ENCODE data around the gene NBPF6. TPM values are rescaled to one million over a fixed set of nuclear protein-coding genes. Genes with fewer than 3 reads are reported as not detected.
"Not testable (repeated sequence)": the region's sequence is repeated elsewhere in the genome, so short reads cannot be mapped to it uniquely, and the experiment has no call there.

NBPF6 gene
- total and polyA plus RNA-seq, 10 of the 15 experiments (the other 5 are each of a cell fraction or from before 2014, with no cell fraction given): not detected

DNA sequence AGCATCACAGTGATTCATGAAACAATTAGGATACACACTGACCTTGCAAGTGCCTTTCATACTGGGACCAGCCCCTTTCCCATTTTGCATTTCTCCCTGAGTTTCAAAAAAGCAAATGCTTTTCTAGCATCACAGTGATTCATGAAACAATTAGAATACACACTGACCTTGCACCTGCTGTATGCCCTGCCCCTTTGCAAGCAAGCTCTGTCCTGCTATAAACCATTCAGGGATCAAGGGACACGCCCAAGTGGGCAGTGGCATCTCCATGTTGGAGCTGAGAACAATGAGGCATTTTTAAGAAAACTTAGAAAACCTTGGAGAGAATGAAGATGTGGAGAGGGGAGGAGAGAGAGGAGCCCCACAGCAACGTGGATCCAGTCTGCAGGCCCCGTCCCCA, 13.8 kb downstream of the NBPF6 start:
- WGBS (ENCODE audit: insufficient coverage, insufficient replicate concordance, low lambda C conversion rate, missing lambda C conversion rate): no CpG with 5 or more reads among the region's 3 CpGs

DNA sequence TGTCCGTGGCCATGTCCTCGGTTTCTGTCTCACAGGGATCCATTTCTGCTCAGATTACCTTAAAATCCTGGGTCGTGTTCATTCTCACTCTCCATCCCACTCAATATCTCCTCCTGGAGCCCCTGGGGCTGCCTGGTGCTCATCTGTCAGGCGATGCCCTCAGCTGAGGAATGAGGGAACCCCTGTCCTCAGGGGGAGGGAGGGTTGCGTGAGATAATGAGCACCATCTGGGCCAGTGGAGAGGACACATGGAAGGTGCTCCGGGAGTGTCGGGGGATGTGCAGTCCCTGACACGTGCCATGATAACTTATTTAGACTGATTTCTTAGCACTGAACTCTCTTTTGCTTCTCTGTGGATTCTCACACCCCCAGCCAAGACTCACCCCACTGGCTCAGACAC, 16.0 kb downstream of the NBPF6 start:
- SMC1A ChIA-PET (ENCODE audit: uncharacterized antibody, unreplicated experiment); FAIRE-seq; H3K9ac ChIP-seq (ENCODE audit: control insufficient read depth, insufficient read depth, low read length); H3K27ac ChIP-seq (ENCODE audit: control insufficient read depth, insufficient read depth); POLR2A ChIA-PET; H3K27me3 ChIP-seq (replicated peaks in 1 of 2; ENCODE audit: control insufficient read depth in 2 of 2, insufficient read depth in 2 of 2, low read length in 1 of 2); BruUV-seq (replicated peaks); DNase-seq (ENCODE audit: low read depth, low spot score); H3K36me3 ChIP-seq (ENCODE audit: control insufficient read depth in 2 of 2, insufficient read depth in 2 of 2, low read length in 1 of 2); CTCF ChIA-PET; H4K20me1 ChIP-seq (ENCODE audit: control insufficient read depth, insufficient read depth); H3K79me2 ChIP-seq (ENCODE audit: control insufficient read depth, insufficient read depth, low read length); intact Hi-C loops (cut with micrococcal nuclease; ENCODE audit: unreplicated experiment); H3K9me3 ChIP-seq (replicated peaks; ENCODE audit: control insufficient read depth, insufficient read depth, low read length); RAD21 ChIA-PET (ENCODE audit: unreplicated experiment); H3K4me3 ChIP-seq; H2AFZ ChIP-seq (ENCODE audit: control insufficient read depth, low read depth, low read length); H3K4me1 ChIP-seq (ENCODE audit: control insufficient read depth, insufficient read depth, low read length); H3K4me2 ChIP-seq (ENCODE audit: control insufficient read depth, insufficient read depth); ATAC-seq; in situ Hi-C loops (cut with MboI): not testable (repeated sequence)
- no CpG with 5 or more reads among the region's 8 CpGs for WGBS (ENCODE audit: insufficient coverage, insufficient replicate concordance, low lambda C conversion rate, missing lambda C conversion rate)

More for the DNA sequence above, 13.8 kb downstream of the NBPF6 start:
- H3K9ac ChIP-seq (ENCODE audit: control insufficient read depth, insufficient read depth, low read length); intact Hi-C loops (cut with micrococcal nuclease; ENCODE audit: unreplicated experiment); H3K79me2 ChIP-seq (ENCODE audit: control insufficient read depth, insufficient read depth, low read length); RAD21 ChIA-PET (ENCODE audit: unreplicated experiment); DNase-seq (ENCODE audit: low read depth, low spot score); H3K36me3 ChIP-seq (ENCODE audit: control insufficient read depth in 2 of 2, insufficient read depth in 2 of 2, low read length in 1 of 2); H3K4me1 ChIP-seq (ENCODE audit: control insufficient read depth, insufficient read depth, low read length); H3K27ac ChIP-seq (ENCODE audit: control insufficient read depth, insufficient read depth); H3K4me3 ChIP-seq; H3K4me2 ChIP-seq (ENCODE audit: control insufficient read depth, insufficient read depth); BruUV-seq (replicated peaks); FAIRE-seq; POLR2A ChIA-PET; in situ Hi-C loops (cut with MboI); H3K27me3 ChIP-seq (replicated peaks in 1 of 2; ENCODE audit: control insufficient read depth in 2 of 2, insufficient read depth in 2 of 2, low read length in 1 of 2); SMC1A ChIA-PET (ENCODE audit: uncharacterized antibody, unreplicated experiment); H3K9me3 ChIP-seq (replicated peaks; ENCODE audit: control insufficient read depth, insufficient read depth, low read length); H2AFZ ChIP-seq (ENCODE audit: control insufficient read depth, low read depth, low read length); CTCF ChIA-PET; H4K20me1 ChIP-seq (ENCODE audit: control insufficient read depth, insufficient read depth); ATAC-seq: not testable (repeated sequence)

DNA sequence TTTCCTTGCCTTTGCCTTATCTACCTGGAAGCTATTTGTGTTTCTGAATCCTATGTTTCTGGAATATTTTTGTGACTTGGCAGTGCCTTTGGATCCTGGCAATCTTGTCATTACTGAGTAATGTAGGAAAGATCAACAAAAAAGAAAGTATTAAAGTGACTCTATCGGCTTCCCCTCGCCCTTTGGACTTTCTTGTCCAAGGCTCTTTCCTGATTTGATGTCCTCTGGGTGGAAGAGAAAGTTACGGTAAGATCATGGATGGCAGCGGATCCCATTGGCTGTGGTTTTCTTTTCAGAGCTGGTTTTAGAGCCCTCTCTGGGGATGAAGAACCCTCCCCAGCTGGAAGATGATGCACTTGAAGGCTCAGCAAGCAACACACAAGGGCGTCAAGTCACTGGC, 17.0 kb downstream of the NBPF6 start:
- H2AFZ ChIP-seq (ENCODE audit: control insufficient read depth, low read depth, low read length); H3K27me3 ChIP-seq (replicated peaks in 1 of 2; ENCODE audit: control insufficient read depth in 2 of 2, insufficient read depth in 2 of 2, low read length in 1 of 2); FAIRE-seq; in situ Hi-C loops (cut with MboI); H3K9me3 ChIP-seq (replicated peaks; ENCODE audit: control insufficient read depth, insufficient read depth, low read length); intact Hi-C loops (cut with micrococcal nuclease; ENCODE audit: unreplicated experiment); H4K20me1 ChIP-seq (ENCODE audit: control insufficient read depth, insufficient read depth); SMC1A ChIA-PET (ENCODE audit: uncharacterized antibody, unreplicated experiment); DNase-seq (ENCODE audit: low read depth, low spot score); H3K4me3 ChIP-seq; H3K9ac ChIP-seq (ENCODE audit: control insufficient read depth, insufficient read depth, low read length); H3K27ac ChIP-seq (ENCODE audit: control insufficient read depth, insufficient read depth); CTCF ChIA-PET; BruUV-seq (replicated peaks); POLR2A ChIA-PET; H3K4me2 ChIP-seq (ENCODE audit: control insufficient read depth, insufficient read depth); ATAC-seq; RAD21 ChIA-PET (ENCODE audit: unreplicated experiment); H3K36me3 ChIP-seq (ENCODE audit: control insufficient read depth in 2 of 2, insufficient read depth in 2 of 2, low read length in 1 of 2); H3K79me2 ChIP-seq (ENCODE audit: control insufficient read depth, insufficient read depth, low read length); H3K4me1 ChIP-seq (ENCODE audit: control insufficient read depth, insufficient read depth, low read length): not testable (repeated sequence)
- 17% methylated on average over 3 of the region's 5 CpGs for WGBS (ENCODE audit: insufficient coverage, insufficient replicate concordance, low lambda C conversion rate, missing lambda C conversion rate)

DNA sequence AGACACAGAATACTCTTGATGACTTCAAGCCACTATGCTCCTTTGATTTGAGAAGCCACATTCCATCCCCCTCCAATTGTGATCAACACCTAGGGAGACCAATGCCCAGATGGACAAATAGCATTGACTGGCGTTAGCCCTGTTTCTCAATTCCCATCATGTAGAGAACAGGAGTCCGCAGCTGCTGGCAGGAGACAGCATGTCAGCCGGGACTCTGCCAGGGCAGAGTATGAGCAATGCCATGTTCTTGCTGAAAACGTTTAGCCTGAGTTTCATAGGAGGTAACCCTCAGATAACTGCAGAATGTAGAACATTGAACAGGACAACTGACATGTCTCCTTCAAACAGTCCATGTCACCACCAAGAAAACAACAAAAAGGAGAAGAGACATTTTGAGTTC, 20.6 kb downstream of the NBPF6 start:
- SMC1A ChIA-PET (ENCODE audit: uncharacterized antibody, unreplicated experiment); CTCF ChIA-PET; H3K9ac ChIP-seq (ENCODE audit: control insufficient read depth, insufficient read depth, low read length); intact Hi-C loops (cut with micrococcal nuclease; ENCODE audit: unreplicated experiment); BruUV-seq (replicated peaks); H3K79me2 ChIP-seq (ENCODE audit: control insufficient read depth, insufficient read depth, low read length); H3K27me3 ChIP-seq (replicated peaks in 1 of 2; ENCODE audit: control insufficient read depth in 2 of 2, insufficient read depth in 2 of 2, low read length in 1 of 2); in situ Hi-C loops (cut with MboI); RAD21 ChIA-PET (ENCODE audit: unreplicated experiment); H2AFZ ChIP-seq (ENCODE audit: control insufficient read depth, low read depth, low read length); H3K27ac ChIP-seq (ENCODE audit: control insufficient read depth, insufficient read depth); DNase-seq (ENCODE audit: low read depth, low spot score); H4K20me1 ChIP-seq (ENCODE audit: control insufficient read depth, insufficient read depth); H3K4me3 ChIP-seq; FAIRE-seq; ATAC-seq; H3K4me1 ChIP-seq (ENCODE audit: control insufficient read depth, insufficient read depth, low read length); POLR2A ChIA-PET; H3K4me2 ChIP-seq (ENCODE audit: control insufficient read depth, insufficient read depth); H3K9me3 ChIP-seq (replicated peaks; ENCODE audit: control insufficient read depth, insufficient read depth, low read length); H3K36me3 ChIP-seq (ENCODE audit: control insufficient read depth in 2 of 2, insufficient read depth in 2 of 2, low read length in 1 of 2): not testable (repeated sequence)
- 35% methylated on average over 4 of the region's 4 CpGs for WGBS (ENCODE audit: insufficient coverage, insufficient replicate concordance, low lambda C conversion rate, missing lambda C conversion rate)
